ENCODE results near the gene NHEJ1.

NHEJ1 gene

DNA sequence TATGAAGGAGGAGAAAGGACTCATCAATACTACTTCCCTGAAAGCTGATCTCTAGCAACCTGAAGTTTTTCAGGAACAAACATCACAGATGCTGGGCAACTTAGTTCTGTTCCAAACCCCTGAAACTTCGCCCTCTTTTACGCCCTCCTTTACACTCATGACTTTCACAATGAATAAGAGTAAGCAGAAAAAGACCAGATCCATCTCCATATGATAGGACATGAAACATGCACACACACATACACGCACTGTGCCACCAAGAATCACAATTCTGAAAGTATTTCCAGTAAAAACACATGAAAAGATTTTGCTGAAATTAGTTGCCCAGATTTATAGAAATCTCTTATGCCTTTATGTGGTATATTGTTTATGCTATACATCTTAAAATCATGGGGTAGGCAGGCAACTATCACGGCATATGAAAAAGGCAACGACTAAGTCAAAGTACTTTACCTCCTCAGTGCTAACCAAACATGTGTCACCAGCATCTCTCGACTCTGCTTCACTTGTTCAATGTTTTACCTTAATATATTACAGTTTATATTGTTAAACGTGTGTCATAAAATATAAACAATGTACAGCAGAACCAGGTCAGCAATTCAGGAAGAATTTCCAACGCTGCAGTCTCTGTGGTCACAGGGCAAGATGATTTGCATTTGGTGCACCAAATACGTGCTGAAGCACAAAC lies 47.8 kb downstream of the NHEJ1 start:
- no peak overlapping the region for H3K4me3 ChIP-seq (replicated peaks in 1 of 2; ENCODE audit: low read depth in 2 of 2, low read length in 2 of 2)
- TF ChIP-seq, protein P1, sequence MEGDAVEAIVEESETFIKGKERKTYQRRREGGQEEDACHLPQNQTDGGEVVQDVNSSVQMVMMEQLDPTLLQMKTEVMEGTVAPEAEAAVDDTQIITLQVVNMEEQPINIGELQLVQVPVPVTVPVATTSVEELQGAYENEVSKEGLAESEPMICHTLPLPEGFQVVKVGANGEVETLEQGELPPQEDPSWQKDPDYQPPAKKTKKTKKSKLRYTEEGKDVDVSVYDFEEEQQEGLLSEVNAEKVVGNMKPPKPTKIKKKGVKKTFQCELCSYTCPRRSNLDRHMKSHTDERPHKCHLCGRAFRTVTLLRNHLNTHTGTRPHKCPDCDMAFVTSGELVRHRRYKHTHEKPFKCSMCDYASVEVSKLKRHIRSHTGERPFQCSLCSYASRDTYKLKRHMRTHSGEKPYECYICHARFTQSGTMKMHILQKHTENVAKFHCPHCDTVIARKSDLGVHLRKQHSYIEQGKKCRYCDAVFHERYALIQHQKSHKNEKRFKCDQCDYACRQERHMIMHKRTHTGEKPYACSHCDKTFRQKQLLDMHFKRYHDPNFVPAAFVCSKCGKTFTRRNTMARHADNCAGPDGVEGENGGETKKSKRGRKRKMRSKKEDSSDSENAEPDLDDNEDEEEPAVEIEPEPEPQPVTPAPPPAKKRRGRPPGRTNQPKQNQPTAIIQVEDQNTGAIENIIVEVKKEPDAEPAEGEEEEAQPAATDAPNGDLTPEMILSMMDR (IDR thresholded peaks at IDR 0.05; ENCODE audit: low read depth, low read length) = no peak
- no peak for DNase-seq (ENCODE audit: low read depth in 2 of 2)

DNA sequence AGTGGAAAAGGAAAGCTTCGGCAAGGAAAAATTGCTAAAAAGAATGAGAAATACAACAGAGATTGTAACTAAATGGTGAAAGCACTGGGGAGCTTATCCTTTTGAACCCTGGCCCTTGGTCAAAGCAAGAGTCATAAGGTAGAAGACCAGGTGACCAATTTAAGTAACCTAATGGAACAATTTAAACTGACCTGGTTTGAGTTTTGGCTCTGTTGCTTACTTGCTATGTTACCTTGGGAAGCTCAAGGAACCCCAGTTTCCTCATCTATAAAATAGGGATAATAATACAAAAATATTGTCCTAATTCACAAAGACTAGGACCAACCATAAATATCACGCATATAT lies 48.6 kb downstream of the NHEJ1 start:
- TF ChIP-seq, protein P1 (IDR thresholded peaks at IDR 0.05; ENCODE audit: low read depth, low read length) = no peak
- no peak overlapping the region for H3K4me3 ChIP-seq (replicated peaks in 1 of 2; ENCODE audit: low read depth in 2 of 2, low read length in 2 of 2)
- no peak for DNase-seq (ENCODE audit: low read depth in 2 of 2)

DNA sequence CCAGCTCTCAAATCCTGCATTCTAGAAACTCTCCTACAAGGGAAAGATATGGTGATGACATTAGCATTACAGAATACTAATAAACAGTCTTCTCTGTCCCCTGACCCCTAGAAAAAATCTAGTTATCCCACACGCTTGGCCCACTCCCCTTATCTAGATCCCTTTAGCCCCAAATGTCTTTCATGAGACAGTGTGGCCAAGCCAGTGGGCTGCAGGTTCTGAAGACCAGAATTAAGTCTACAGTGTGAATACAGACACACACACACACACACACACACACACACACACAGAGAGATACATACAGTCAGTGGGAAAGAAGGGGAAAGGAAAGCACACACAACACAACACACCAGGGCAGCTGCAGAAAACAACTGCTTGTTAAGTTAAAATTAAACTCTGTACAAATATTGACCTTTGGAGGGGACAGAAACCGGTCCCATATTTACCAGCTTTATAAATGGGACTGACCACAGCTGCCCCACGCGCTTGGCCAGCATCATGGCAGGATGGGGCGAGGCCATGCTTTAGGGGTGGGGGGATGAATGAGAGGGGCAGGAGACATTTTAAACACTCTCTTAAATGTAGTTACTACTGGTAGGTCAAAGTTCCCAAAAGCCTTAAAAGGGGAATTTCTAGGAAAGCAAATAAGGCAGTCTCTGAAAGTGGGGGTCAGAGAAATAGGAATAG lies 49.1 kb downstream of the NHEJ1 start:
- no peak for DNase-seq (ENCODE audit: low read depth in 2 of 2)
- TF ChIP-seq, protein P1 (IDR thresholded peaks at IDR 0.05; ENCODE audit: low read depth, low read length) = no peak
- H3K4me3 ChIP-seq (replicated peaks in 1 of 2; ENCODE audit: low read depth in 2 of 2, low read length in 2 of 2) = no peak overlapping the region

DNA sequence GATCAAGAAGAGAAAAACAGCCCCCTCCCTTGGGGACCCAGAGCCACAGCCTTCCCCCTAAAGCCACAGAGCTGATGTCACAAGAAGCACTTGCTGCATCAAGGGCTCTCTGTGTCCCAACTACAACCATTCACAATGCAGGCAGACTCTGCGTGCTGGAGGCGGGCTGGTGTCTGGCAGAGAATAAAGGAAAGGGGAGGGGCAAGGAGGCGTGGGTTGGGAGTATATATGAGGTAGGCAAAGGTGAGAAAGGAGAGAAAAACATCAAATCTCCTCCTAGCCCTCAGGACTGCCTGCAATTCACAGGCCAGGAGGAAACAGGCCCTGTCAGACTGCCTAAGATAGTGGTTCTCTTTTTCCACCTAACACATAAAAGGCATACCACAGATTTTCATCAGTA lies 51.1 kb downstream of the NHEJ1 start:
- no peak for DNase-seq (ENCODE audit: low read depth in 2 of 2)
- TF ChIP-seq, protein P1 (IDR thresholded peaks at IDR 0.05; ENCODE audit: low read depth, low read length) = no peak
- no peak overlapping the region for H3K4me3 ChIP-seq (replicated peaks in 1 of 2; ENCODE audit: low read depth in 2 of 2, low read length in 2 of 2)

DNA sequence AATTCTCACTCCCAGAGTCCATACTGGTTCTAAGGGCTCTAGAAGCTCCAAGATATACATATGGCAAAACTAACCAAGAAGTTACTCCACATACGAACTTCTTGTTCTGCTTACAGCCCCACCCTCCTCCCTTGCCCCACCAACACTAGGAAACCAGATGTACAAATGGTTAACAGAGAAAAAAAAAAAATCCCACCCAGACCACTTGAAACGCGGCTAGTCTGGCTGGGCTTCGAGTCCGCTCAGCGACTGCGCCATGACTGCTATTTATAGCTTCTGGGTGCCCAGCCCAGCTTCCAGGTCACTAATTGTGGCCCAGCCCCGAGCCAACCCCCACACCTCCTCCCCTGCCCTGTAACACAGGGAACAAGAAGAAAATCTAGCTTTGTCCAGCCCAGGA lies 52.9 kb downstream of the NHEJ1 start:
- DNase-seq (ENCODE audit: low read depth in 2 of 2) = no peak
- no peak overlapping the region for H3K4me3 ChIP-seq (replicated peaks in 1 of 2; ENCODE audit: low read depth in 2 of 2, low read length in 2 of 2)
- TF ChIP-seq, protein P1 (IDR thresholded peaks at IDR 0.05; ENCODE audit: low read depth, low read length) = no peak

DNA sequence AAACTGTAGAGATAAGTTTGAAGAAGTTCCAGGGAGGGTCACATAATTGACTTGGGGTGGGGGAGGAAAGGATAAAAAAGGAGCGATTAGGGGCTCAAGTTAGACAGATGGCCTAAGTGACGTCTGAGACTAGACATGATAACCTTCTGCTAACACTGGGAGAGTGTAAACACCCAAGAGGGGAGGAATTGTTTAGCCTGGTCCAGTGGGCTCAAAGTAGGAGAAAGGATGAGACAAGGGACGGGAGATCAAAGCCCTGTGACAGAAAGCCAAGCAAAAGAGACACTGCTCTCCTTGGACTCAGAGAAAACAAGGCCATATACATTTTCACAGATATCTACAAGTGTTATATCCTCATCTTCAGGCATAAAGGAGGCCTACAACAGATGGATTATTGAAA lies 54.4 kb downstream of the NHEJ1 start:
- TF ChIP-seq, protein P1 (IDR thresholded peaks at IDR 0.05; ENCODE audit: low read depth, low read length) = no peak
- no peak overlapping the region for H3K4me3 ChIP-seq (replicated peaks in 1 of 2; ENCODE audit: low read depth in 2 of 2, low read length in 2 of 2)
- no peak for DNase-seq (ENCODE audit: low read depth in 2 of 2)
